GM12878 (cell line): ENCODE results near the gene HPSE2. TPM values are rescaled to one million over a fixed set of nuclear protein-coding genes. Genes with fewer than 3 reads are reported as not detected.

Source experiments
- ATAC-seq: fragments of 200-7000 bp; cut with Tn5 transposase; 3 replicates; pipeline ENCODE4 v1.9.1; 2020; ENCODE audit warnings: mild to moderate bottlenecking, moderate library complexity
- BruUV-seq: library from RNA; stranded (reverse); fragments of 400-500 nt; replicated peaks from 2 replicates; lab custom pipeline; 2021; lab: Mats Ljungman, UMichigan
- CTCF ChIA-PET: fragments of 300-600 bp; sonication (Branson Sonifier 250); formaldehyde crosslinking; extraction: SDS; loops from one replicate; lab custom pipeline; 2021; ENCODE audit warnings: inconsistent platforms; lab: Yijun Ruan, JAX
- POLR2A ChIA-PET: fragments of 350-600 bp; formaldehyde crosslinking; extraction: SDS; loops from one replicate; lab custom pipeline; 2021; ENCODE audit warnings: inconsistent platforms; lab: Charles Lee
- RAD21 ChIA-PET: fragments of 300-600 bp; sonication (Branson Sonifier 250); formaldehyde crosslinking; loops from one replicate; lab custom pipeline; 2023; ENCODE audit warnings: antibody characterized with exemption; ENCODE audit not compliant: unreplicated experiment; lab: Charles Lee
- SMC1A ChIA-PET: fragments of 300-600 bp; sonication (Branson Sonifier 250); formaldehyde crosslinking; loops from one replicate; lab custom pipeline; 2023; ENCODE audit not compliant: unreplicated experiment, uncharacterized antibody; lab: Charles Lee
- DNase-seq: peaks from one replicate; pipeline ENCODE4 v3.0.0-alpha.2; 2011; ENCODE audit warnings: low read depth, low spot score
- FAIRE-seq: peaks from 3 replicates; lab custom pipeline; 2011; peaks lifted over from hg19 to GRCh38; lab: Jason Lieb, UNC
- H2AFZ ChIP-seq: 2 replicates; pipeline ENCODE4 v1.6.0; 2011; ENCODE audit warnings: low read depth, low read length, control low read depth; ENCODE audit not compliant: control insufficient read depth
- H3K27ac ChIP-seq: 2 replicates; pipeline ENCODE4 v1.5.1; 2011; ENCODE audit warnings: control low read depth; ENCODE audit not compliant: control insufficient read depth, insufficient read depth
- H3K27me3 ChIP-seq, 2 experiments: replicated peaks in 1 of 2; 2 replicates each; pipeline versions ENCODE4 v1.6.0 to v1.6.1; 2011; ENCODE audit warnings: low read length in 1 of 2; ENCODE audit not compliant: control insufficient read depth in 2 of 2, insufficient read depth in 2 of 2
- H3K36me3 ChIP-seq, 2 experiments: 2 replicates each; pipeline ENCODE4 v1.5.1; 2011; ENCODE audit warnings: low read length in 1 of 2; ENCODE audit not compliant: control insufficient read depth in 2 of 2, insufficient read depth in 2 of 2
- H3K4me1 ChIP-seq: 2 replicates; pipeline ENCODE4 v1.6.1; 2011; ENCODE audit warnings: mild to moderate bottlenecking, low read length, moderate library complexity, mixed read lengths; ENCODE audit not compliant: control insufficient read depth, insufficient read depth
- H3K4me2 ChIP-seq: 2 replicates; pipeline ENCODE4 v1.6.0; 2011; ENCODE audit warnings: control low read depth; ENCODE audit not compliant: control insufficient read depth, insufficient read depth
- H3K4me3 ChIP-seq: fragments of 200-600 bp; sonication (generic); 2 replicates; pipeline ENCODE4 v1.5.1; 2016
- H3K79me2 ChIP-seq: 2 replicates; pipeline ENCODE4 v1.6.0; 2011; ENCODE audit warnings: low read length; ENCODE audit not compliant: control insufficient read depth, insufficient read depth
- H3K9ac ChIP-seq: 2 replicates; pipeline ENCODE4 v1.8.0; 2011; ENCODE audit warnings: low read length, control low read depth, mixed read lengths; ENCODE audit not compliant: control insufficient read depth, insufficient read depth
- H3K9me3 ChIP-seq: replicated peaks from 3 replicates; pipeline ENCODE4 v1.5.1; 2011; ENCODE audit warnings: mild to moderate bottlenecking, low read length; ENCODE audit not compliant: control insufficient read depth, insufficient read depth
- H4K20me1 ChIP-seq: 2 replicates; pipeline ENCODE4 v1.6.0; 2011; ENCODE audit not compliant: control insufficient read depth, insufficient read depth
- ELK1 ChIP-seq: IDR thresholded peaks from 2 replicates; pipeline ENCODE4 v1.6.1; 2012; ENCODE audit warnings: low read depth, low read length, improper control_type of control experiment
- SP1 ChIP-seq: IDR thresholded peaks from one replicate; pipeline ENCODE4 v1.6.1; 2011; ENCODE audit warnings: low read depth, low read length
- WRNIP1 ChIP-seq: IDR thresholded peaks from 2 replicates; pipeline ENCODE4 v1.6.1; 2011; ENCODE audit warnings: low read depth, low read length, improper control_type of control experiment, borderline replicate concordance
- ZBTB40 ChIP-seq: fragments of 450-650 bp; IDR thresholded peaks from 2 replicates; pipeline ENCODE4 v1.6.1; 2016; ENCODE audit warnings: mild to moderate bottlenecking, moderate library complexity, borderline replicate concordance
- WGBS: methylation state at CpG from one replicate; pipeline ENCODE4 v1.1.6; 2016; ENCODE audit warnings: low lambda C conversion rate; ENCODE audit not compliant: insufficient replicate concordance, insufficient coverage; ENCODE audit errors: missing lambda C conversion rate; 5-methylcytosine and 5-hydroxymethylcytosine counted together
- in situ Hi-C: fragments of 300-500 bp; cut with MboI; formaldehyde crosslinking; loops from 9 replicates; pipeline ENCODE4 v1.14.3; 2018; ENCODE audit warnings: mixed read lengths
- intact Hi-C: fragments of 100-400 bp; cut with micrococcal nuclease; formaldehyde crosslinking; loops from one replicate; pipeline ENCODE4 v1.14.2; 2022; ENCODE audit not compliant: unreplicated experiment
- polyA plus RNA-seq, 11 experiments: library from polyadenylated mRNA; depleted of rRNA in 4 of 11; unstranded in 6 of 11; stranded (reverse) in 5 of 11; fragments of >200 nt; fragmentation: Nextera tagmentation in 4 of 11; fragmentation: Illumina TruSeq in 1 of 11; extraction: Ambion mirVana in 4 of 11; extraction: Trizol in 1 of 11; gene quantifications; 1 replicate in 1 of 11; 2 replicates in 10 of 11; pipeline versions ENCODE4 v1.2.1 to v1.2.3, GENCODE V29; 2011 to 2016; ENCODE audit warnings: inconsistent platforms in 2 of 11, missing spikeins in 2 of 11, low read depth in 1 of 11
- total RNA-seq, 4 experiments: library from RNA; depleted of rRNA in 3 of 4; stranded (reverse); fragments of >200 nt in 3 of 4; fragmentation: Illumina TruSeq in 1 of 4; extraction: Trizol in 1 of 4; gene quantifications; 2 replicates each; pipeline versions ENCODE4 v1.2.1 to v1.2.3, GENCODE V29; 2013 to 2021
- TF ChIP-seq, protein P1 (sequence below): IDR thresholded peaks from 2 replicates; pipeline ENCODE4 v1.6.1; 2012; ENCODE audit warnings: mild to moderate bottlenecking, low read depth, low read length

HPSE2 gene
- total and polyA plus RNA-seq, 10 of the 15 experiments (the other 5 are each of a cell fraction or from before 2014, with no cell fraction given), result 0.06 TPM; not detected in 9

DNA sequence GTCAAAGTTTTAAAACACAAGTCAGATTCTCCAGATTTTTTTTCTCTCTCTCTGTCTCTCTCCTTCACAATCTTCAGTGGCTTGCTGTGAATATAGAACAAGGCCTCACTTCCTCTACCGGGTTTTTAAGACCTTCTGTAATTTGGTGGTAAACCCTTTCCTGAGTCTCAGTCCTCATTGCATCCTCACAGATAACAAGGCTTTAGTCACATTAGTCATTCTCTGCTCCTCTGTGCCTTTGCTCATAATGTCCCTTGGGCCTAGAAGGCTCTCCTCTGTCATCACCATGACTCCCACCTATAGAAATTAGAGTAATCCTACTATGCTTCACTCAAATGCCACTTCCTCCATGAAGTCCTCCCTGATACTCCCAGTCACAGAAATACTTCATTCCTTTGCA is 616.2 kb downstream of the HPSE2 start:
- RAD21 ChIA-PET, result no interaction called here
- no peak for DNase-seq
- TF ChIP-seq SP1 (no peak), WRNIP1 (no peak), ZBTB40 (no peak), ELK1 (no peak)
- TF ChIP-seq, protein P1, sequence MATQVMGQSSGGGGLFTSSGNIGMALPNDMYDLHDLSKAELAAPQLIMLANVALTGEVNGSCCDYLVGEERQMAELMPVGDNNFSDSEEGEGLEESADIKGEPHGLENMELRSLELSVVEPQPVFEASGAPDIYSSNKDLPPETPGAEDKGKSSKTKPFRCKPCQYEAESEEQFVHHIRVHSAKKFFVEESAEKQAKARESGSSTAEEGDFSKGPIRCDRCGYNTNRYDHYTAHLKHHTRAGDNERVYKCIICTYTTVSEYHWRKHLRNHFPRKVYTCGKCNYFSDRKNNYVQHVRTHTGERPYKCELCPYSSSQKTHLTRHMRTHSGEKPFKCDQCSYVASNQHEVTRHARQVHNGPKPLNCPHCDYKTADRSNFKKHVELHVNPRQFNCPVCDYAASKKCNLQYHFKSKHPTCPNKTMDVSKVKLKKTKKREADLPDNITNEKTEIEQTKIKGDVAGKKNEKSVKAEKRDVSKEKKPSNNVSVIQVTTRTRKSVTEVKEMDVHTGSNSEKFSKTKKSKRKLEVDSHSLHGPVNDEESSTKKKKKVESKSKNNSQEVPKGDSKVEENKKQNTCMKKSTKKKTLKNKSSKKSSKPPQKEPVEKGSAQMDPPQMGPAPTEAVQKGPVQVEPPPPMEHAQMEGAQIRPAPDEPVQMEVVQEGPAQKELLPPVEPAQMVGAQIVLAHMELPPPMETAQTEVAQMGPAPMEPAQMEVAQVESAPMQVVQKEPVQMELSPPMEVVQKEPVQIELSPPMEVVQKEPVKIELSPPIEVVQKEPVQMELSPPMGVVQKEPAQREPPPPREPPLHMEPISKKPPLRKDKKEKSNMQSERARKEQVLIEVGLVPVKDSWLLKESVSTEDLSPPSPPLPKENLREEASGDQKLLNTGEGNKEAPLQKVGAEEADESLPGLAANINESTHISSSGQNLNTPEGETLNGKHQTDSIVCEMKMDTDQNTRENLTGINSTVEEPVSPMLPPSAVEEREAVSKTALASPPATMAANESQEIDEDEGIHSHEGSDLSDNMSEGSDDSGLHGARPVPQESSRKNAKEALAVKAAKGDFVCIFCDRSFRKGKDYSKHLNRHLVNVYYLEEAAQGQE, result no peak
- TF ChIP-seq, all 136 proteins: peak for 0
- BruUV-seq, result no TSS peak
- FAIRE-seq, result no peak
- Histone ChIP-seq H3K27me3 (no peaks in the 10 kb centered on the region; a peak in 1 of 4 replicates), H3K4me1 (no peaks in the 10 kb centered on the region), H2AFZ (peak overlapping the region; percentile 21; the same call in 1 of the 2 replicates), H3K4me2 (no peak overlapping the region), H3K79me2 (no peaks in the 10 kb centered on the region), H3K9ac (no peak overlapping the region), H3K4me3 (no peak overlapping the region), H4K20me1 (no peaks in the 10 kb centered on the region), H3K36me3 (no peaks in the 10 kb centered on the region), H3K9me3 (no peaks in the 10 kb centered on the region), H3K27ac (no peak overlapping the region)
- 0% methylated on average over 1 of the region's 1 CpG for WGBS
- ChIA-PET POLR2A (no interaction called here), CTCF (no interaction called here), SMC1A (no interaction called here)
- no peak for ATAC-seq
- in situ Hi-C loops, result no loop called here
- intact Hi-C loops, result no loop called here
